SK-N-SH (cell line): Measurements from ENCODE around the gene OR8D4. TPM values are rescaled to one million over a fixed set of nuclear protein-coding genes. Genes with fewer than 3 reads are reported as not detected.

Source experiments
- CTCF ChIA-PET: fragments of 300-600, 350-600 bp; formaldehyde crosslinking; extraction: SDS; loops from one replicate; lab custom pipeline; 2021; lab: Yijun Ruan, JAX
- POLR2A ChIA-PET: fragments of 350-600 bp; sonication (Branson Sonifier 250); formaldehyde crosslinking; extraction: SDS; loops from one replicate; lab custom pipeline; 2020; ENCODE audit warnings: antibody characterized with exemption, inconsistent platforms; lab: Yijun Ruan, JAX
- DNase-seq: peaks from one replicate; pipeline ENCODE4 v3.0.0; 2012
- H2AFZ ChIP-seq: fragments of 200-600 bp; sonication (generic); 2 replicates; pipeline ENCODE4 v1.8.1; 2016; ENCODE audit warnings: antibody characterized with exemption, mild to moderate bottlenecking, low read depth
- H3F3A ChIP-seq: fragments of 200-600 bp; sonication (generic); replicated peaks from 2 replicates; pipeline ENCODE3; 2016; ENCODE audit warnings: antibody characterized with exemption, mild to moderate bottlenecking; ENCODE audit not compliant: insufficient read depth
- H3K27ac ChIP-seq, 2 experiments: fragments of 200-500 bp in 1 of 2; fragments of 200-600 bp in 1 of 2; sonication (Bioruptor generic) in 1 of 2; sonication (generic), shearing (Covaris generic) in 1 of 2; 2 replicates each; pipeline versions ENCODE4 v1.5.1 to v1.6.1; 2014 to 2016; ENCODE audit warnings: low read depth in 2 of 2, inconsistent platforms in 1 of 2, low read length in 1 of 2, mild to moderate bottlenecking in 1 of 2, mixed read lengths in 1 of 2
- H3K27me3 ChIP-seq: fragments of 200-600 bp; sonication (generic), shearing (Covaris generic); 2 replicates; pipeline ENCODE4 v1.6.1; 2016; ENCODE audit warnings: mixed run types; ENCODE audit not compliant: insufficient read depth
- H3K36me3 ChIP-seq, 2 experiments: fragments of 200-500 bp in 1 of 2; fragments of 200-600 bp in 1 of 2; sonication (Bioruptor generic) in 1 of 2; sonication (generic) in 1 of 2; replicated peaks in 1 of 2; 2 replicates each; pipeline versions ENCODE3 to v1.5.1; 2014 to 2016; ENCODE audit warnings: low read length in 1 of 2, mild to moderate bottlenecking in 1 of 2; ENCODE audit not compliant: insufficient read depth in 2 of 2, control insufficient read depth in 1 of 2
- H3K4me1 ChIP-seq, 2 experiments: fragments of 200-500 bp in 1 of 2; fragments of 200-600 bp in 1 of 2; sonication (Bioruptor generic) in 1 of 2; sonication (generic), shearing (Covaris generic) in 1 of 2; 2 replicates each; pipeline versions ENCODE4 v1.5.1 to v1.6.1; 2014 to 2016; ENCODE audit warnings: low read depth in 1 of 2, low read length in 1 of 2, mixed run types in 1 of 2; ENCODE audit not compliant: insufficient read depth in 2 of 2, control insufficient read depth in 1 of 2
- H3K4me2 ChIP-seq: fragments of 200-600 bp; sonication (generic), shearing (Covaris generic); 2 replicates; pipeline ENCODE4 v1.6.1; 2017; ENCODE audit warnings: mixed run types
- H3K4me3 ChIP-seq, 2 experiments: fragments of 200-500 bp in 1 of 2; fragments of 200-600 bp in 1 of 2; sonication (Bioruptor generic) in 1 of 2; sonication (generic), shearing (Covaris generic) in 1 of 2; 2 replicates each; pipeline versions ENCODE4 v1.5.1 to v1.8.1; 2014 to 2016; ENCODE audit warnings: low read depth in 2 of 2, inconsistent platforms in 1 of 2, low read length in 1 of 2, mild to moderate bottlenecking in 1 of 2, mixed read lengths in 1 of 2, moderate library complexity in 1 of 2
- H3K79me2 ChIP-seq: fragments of 200-600 bp; sonication (generic); 2 replicates; pipeline ENCODE4 v1.8.1; 2017; ENCODE audit warnings: mild to moderate bottlenecking; ENCODE audit not compliant: insufficient read depth
- H3K9ac ChIP-seq: fragments of 200-600 bp; sonication (generic); 2 replicates; pipeline ENCODE4 v1.6.1; 2017; ENCODE audit warnings: mixed run types
- H3K9me2 ChIP-seq: fragments of 200-600 bp; sonication (generic); 2 replicates; pipeline ENCODE4 v1.6.1; 2017; ENCODE audit warnings: mixed run types
- H3K9me3 ChIP-seq: fragments of 200-600 bp; sonication (generic); 2 replicates; pipeline ENCODE4 v1.6.1; 2017; ENCODE audit warnings: mixed run types, mild to moderate bottlenecking, moderate library complexity
- H4K20me1 ChIP-seq: fragments of 200-600 bp; sonication (generic); 2 replicates; pipeline ENCODE4 v1.6.1; 2017; ENCODE audit warnings: mild to moderate bottlenecking, mixed run types; ENCODE audit not compliant: insufficient read depth
- ELF1 ChIP-seq: IDR thresholded peaks from 2 replicates; pipeline ENCODE4 v1.4.0; 2012
- FOXM1 ChIP-seq: IDR thresholded peaks from 2 replicates; pipeline ENCODE4 v1.4.0; 2012; ENCODE audit warnings: low read depth, mild to moderate bottlenecking
- GABPA ChIP-seq: IDR thresholded peaks from 2 replicates; pipeline ENCODE4 v1.4.0; 2012; ENCODE audit warnings: low read depth, mild to moderate bottlenecking
- GATA2 ChIP-seq: sonication (generic); formaldehyde crosslinking; IDR thresholded peaks from 2 replicates; pipeline ENCODE4 v1.5.0; 2020; ENCODE audit warnings: mild to moderate bottlenecking, missing genetic modification reagents
- JUND ChIP-seq: IDR thresholded peaks from 2 replicates; pipeline ENCODE4 v1.4.0; 2012
- NRF1 ChIP-seq: IDR thresholded peaks from 2 replicates; pipeline ENCODE4 v1.6.1; 2012; ENCODE audit warnings: low read depth, mild to moderate bottlenecking, low read length
- RAD21 ChIP-seq: IDR thresholded peaks from 2 replicates; pipeline ENCODE4 v1.6.1; 2012; ENCODE audit warnings: mild to moderate bottlenecking, low read length
- RFX5 ChIP-seq: IDR thresholded peaks from 2 replicates; pipeline ENCODE4 v1.6.1; 2012; ENCODE audit warnings: mild to moderate bottlenecking, improper control_type of control experiment, low read length
- SMC3 ChIP-seq: IDR thresholded peaks from 2 replicates; pipeline ENCODE4 v1.6.1; 2012; ENCODE audit warnings: low read depth, low read length, improper control_type of control experiment
- TAF1 ChIP-seq: IDR thresholded peaks from 2 replicates; pipeline ENCODE4 v1.6.1; 2012; ENCODE audit warnings: low read depth, mild to moderate bottlenecking, low read length, moderate library complexity, borderline replicate concordance
- YY1 ChIP-seq: IDR thresholded peaks from 2 replicates; pipeline ENCODE4 v1.4.0; 2012; ENCODE audit warnings: low read depth, mild to moderate bottlenecking
- WGBS: methylation state at CpG from one replicate; pipeline ENCODE4 v1.1.6; 2017; ENCODE audit warnings: low lambda C conversion rate; 5-methylcytosine and 5-hydroxymethylcytosine counted together
- polyA plus RNA-seq, 3 experiments: library from polyadenylated mRNA; depleted of rRNA; stranded (reverse); fragments of >200 nt; gene quantifications; 2 replicates each; pipeline ENCODE4 v1.2.3, GENCODE V29; 2012
- TF ChIP-seq, protein P1 (sequence below): IDR thresholded peaks from 2 replicates; pipeline ENCODE4 v1.4.0; 2012; ENCODE audit warnings: low read depth
- TF ChIP-seq, protein P2 (sequence below): fragments of 150-350 bp; IDR thresholded peaks from 2 replicates; pipeline ENCODE4 v1.6.1; 2016; ENCODE audit warnings: mild to moderate bottlenecking, low read depth, low read length
- TF ChIP-seq, protein P3 (sequence below): IDR thresholded peaks from 2 replicates; pipeline ENCODE4; 2012
- TF ChIP-seq, protein P4 (sequence below): IDR thresholded peaks from 2 replicates; pipeline ENCODE4 v1.4.0; 2012; ENCODE audit warnings: low read depth, borderline replicate concordance
- TF ChIP-seq, protein P5 (sequence below): fragments of 150-350 bp; IDR thresholded peaks from 2 replicates; pipeline ENCODE4 v1.6.1; 2017; ENCODE audit warnings: antibody characterized with exemption, low read length, low read depth, borderline replicate concordance

The OR8D4 gene
- polyA plus RNA-seq, 1 of the 3 experiments (the other 2 are of a cell fraction), result not detected

DNA sequence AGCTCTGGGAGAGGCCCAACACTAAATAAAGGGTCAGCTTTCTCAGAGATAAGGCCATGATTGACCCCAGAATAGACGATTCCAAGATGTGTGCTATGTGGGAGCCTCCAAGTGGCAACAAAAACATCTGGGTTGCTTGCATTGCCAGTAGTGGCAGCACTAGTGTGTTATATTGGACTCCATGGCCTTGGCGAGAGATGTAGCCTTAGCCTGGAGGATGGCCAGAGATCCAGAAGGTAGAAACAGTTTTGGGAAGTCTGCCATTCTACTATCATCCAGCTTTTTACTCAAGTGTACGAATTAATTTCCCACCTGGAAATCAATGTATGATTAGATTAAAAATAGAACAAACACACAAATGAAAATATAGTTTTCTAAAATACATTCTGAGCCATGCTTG lies 3.0 kb downstream of the OR8D4 start:
- ChIA-PET CTCF (no interaction called here), POLR2A (no interaction called here)
- H3K79me2 ChIP-seq, result no peaks in the 10 kb centered on the region
- no peaks in the 10 kb centered on the region for H3K9me2 ChIP-seq
- H2AFZ ChIP-seq, result no peak overlapping the region
- no peak overlapping the region for H3K27ac ChIP-seq
- H3F3A ChIP-seq, result no peaks in the 10 kb centered on the region
- no peak overlapping the region for H3K9ac ChIP-seq
- 4% methylated on average over 3 of the region's 3 CpGs for WGBS
- no peak for DNase-seq
- no peak for TF ChIP-seq SMC3
- TF ChIP-seq RFX5, result no peak
- TF ChIP-seq ELF1, result no peak
- TF ChIP-seq, protein P1, sequence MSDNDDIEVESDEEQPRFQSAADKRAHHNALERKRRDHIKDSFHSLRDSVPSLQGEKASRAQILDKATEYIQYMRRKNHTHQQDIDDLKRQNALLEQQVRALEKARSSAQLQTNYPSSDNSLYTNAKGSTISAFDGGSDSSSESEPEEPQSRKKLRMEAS, result no peak
- TF ChIP-seq RAD21, result no peak
- no peak for TF ChIP-seq JUND
- no peak for TF ChIP-seq YY1
- TF ChIP-seq, protein P2, sequence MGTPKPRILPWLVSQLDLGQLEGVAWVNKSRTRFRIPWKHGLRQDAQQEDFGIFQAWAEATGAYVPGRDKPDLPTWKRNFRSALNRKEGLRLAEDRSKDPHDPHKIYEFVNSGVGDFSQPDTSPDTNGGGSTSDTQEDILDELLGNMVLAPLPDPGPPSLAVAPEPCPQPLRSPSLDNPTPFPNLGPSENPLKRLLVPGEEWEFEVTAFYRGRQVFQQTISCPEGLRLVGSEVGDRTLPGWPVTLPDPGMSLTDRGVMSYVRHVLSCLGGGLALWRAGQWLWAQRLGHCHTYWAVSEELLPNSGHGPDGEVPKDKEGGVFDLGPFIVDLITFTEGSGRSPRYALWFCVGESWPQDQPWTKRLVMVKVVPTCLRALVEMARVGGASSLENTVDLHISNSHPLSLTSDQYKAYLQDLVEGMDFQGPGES, result no peak
- no peak for TF ChIP-seq NRF1
- TF ChIP-seq, protein P3, sequence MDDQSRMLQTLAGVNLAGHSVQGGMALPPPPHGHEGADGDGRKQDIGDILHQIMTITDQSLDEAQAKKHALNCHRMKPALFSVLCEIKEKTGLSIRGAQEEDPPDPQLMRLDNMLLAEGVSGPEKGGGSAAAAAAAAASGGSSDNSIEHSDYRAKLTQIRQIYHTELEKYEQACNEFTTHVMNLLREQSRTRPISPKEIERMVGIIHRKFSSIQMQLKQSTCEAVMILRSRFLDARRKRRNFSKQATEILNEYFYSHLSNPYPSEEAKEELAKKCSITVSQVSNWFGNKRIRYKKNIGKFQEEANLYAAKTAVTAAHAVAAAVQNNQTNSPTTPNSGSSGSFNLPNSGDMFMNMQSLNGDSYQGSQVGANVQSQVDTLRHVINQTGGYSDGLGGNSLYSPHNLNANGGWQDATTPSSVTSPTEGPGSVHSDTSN, result no peak
- no peak for TF ChIP-seq GATA2
- TF ChIP-seq, protein P4, sequence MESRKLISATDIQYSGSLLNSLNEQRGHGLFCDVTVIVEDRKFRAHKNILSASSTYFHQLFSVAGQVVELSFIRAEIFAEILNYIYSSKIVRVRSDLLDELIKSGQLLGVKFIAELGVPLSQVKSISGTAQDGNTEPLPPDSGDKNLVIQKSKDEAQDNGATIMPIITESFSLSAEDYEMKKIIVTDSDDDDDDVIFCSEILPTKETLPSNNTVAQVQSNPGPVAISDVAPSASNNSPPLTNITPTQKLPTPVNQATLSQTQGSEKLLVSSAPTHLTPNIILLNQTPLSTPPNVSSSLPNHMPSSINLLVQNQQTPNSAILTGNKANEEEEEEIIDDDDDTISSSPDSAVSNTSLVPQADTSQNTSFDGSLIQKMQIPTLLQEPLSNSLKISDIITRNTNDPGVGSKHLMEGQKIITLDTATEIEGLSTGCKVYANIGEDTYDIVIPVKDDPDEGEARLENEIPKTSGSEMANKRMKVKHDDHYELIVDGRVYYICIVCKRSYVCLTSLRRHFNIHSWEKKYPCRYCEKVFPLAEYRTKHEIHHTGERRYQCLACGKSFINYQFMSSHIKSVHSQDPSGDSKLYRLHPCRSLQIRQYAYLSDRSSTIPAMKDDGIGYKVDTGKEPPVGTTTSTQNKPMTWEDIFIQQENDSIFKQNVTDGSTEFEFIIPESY, result no peak
- TF ChIP-seq, protein P5, sequence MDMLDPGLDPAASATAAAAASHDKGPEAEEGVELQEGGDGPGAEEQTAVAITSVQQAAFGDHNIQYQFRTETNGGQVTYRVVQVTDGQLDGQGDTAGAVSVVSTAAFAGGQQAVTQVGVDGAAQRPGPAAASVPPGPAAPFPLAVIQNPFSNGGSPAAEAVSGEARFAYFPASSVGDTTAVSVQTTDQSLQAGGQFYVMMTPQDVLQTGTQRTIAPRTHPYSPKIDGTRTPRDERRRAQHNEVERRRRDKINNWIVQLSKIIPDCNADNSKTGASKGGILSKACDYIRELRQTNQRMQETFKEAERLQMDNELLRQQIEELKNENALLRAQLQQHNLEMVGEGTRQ, result no peak
- no peak for TF ChIP-seq FOXM1
- no peak for TF ChIP-seq TAF1
- TF ChIP-seq GABPA, result no peak
- no peak overlapping the region for H3K4me2 ChIP-seq
- H3K4me3 ChIP-seq, result no peak overlapping the region
- no peaks in the 10 kb centered on the region for H3K36me3 ChIP-seq
- no peaks in the 10 kb centered on the region for H4K20me1 ChIP-seq
- no peaks in the 10 kb centered on the region for H3K27me3 ChIP-seq
- H3K4me1 ChIP-seq, result no peaks in the 10 kb centered on the region
- no peaks in the 10 kb centered on the region for H3K9me3 ChIP-seq
